GM23338 (cell line): ENCODE results near the gene CENPP.

Experiments used
- CREB1 ChIP-seq: fragments of 250-450 bp; sonication (Bioruptor Pico); IDR thresholded peaks from 2 replicates; pipeline ENCODE4 v1.5.0; 2020; ENCODE audit warnings: low read depth, mild to moderate bottlenecking, moderate library complexity
- CTCF ChIP-seq, 2 experiments: fragments of 200-600 bp in 1 of 2; sonication (generic) in 1 of 2; conservative IDR thresholded peaks; 2 replicates each; pipeline versions ENCODE4 v1.5.1 to v1.6.1; 2016 to 2017; ENCODE audit warnings: antibody characterized with exemption in 2 of 2, low read depth in 2 of 2, mild to moderate bottlenecking in 2 of 2, moderate library complexity in 1 of 2
- ETS1 ChIP-seq: IDR thresholded peaks from 2 replicates; pipeline ENCODE4 v1.6.1; 2016; ENCODE audit warnings: antibody characterized with exemption
- EZH2 ChIP-seq: fragments of 200-600 bp; sonication (generic); IDR thresholded peaks from one replicate; pipeline ENCODE4 v1.8.0; 2017; ENCODE audit warnings: antibody characterized with exemption, mild to moderate bottlenecking, low read depth; ENCODE audit not compliant: unreplicated experiment
- EZH2phosphoT487 ChIP-seq: fragments of 200-600 bp; sonication (generic); IDR thresholded peaks from one replicate; pipeline ENCODE4 v1.8.1; 2018; ENCODE audit warnings: antibody characterized with exemption; ENCODE audit not compliant: unreplicated experiment
- JUNB ChIP-seq: IDR thresholded peaks from one replicate; pipeline ENCODE4 v1.6.1; 2016; ENCODE audit warnings: antibody characterized with exemption; ENCODE audit not compliant: unreplicated experiment
- NANOG ChIP-seq: IDR thresholded peaks from 2 replicates; pipeline ENCODE4 v1.6.1; 2016; ENCODE audit warnings: antibody characterized with exemption, borderline replicate concordance
- POLR2AphosphoS5 ChIP-seq: IDR thresholded peaks from 2 replicates; pipeline ENCODE4 v1.6.1; 2016; ENCODE audit warnings: antibody characterized with exemption, low read depth
- REST ChIP-seq: IDR thresholded peaks from one replicate; pipeline ENCODE4 v1.6.1; 2018; ENCODE audit warnings: antibody characterized with exemption; ENCODE audit not compliant: unreplicated experiment
- STAT1 ChIP-seq: IDR thresholded peaks from one replicate; pipeline ENCODE4 v1.6.1; 2016; ENCODE audit warnings: antibody characterized with exemption; ENCODE audit not compliant: unreplicated experiment
- ZNF114 ChIP-seq: fragments of 250-450 bp; sonication (Bioruptor Pico); IDR thresholded peaks from 2 replicates; pipeline ENCODE4 v1.5.0; 2020; ENCODE audit warnings: mild to moderate bottlenecking, moderate library complexity
- ZNF331 ChIP-seq: fragments of 250-450 bp; sonication (Bioruptor Pico); IDR thresholded peaks from 2 replicates; pipeline ENCODE4 v1.5.0; 2020; ENCODE audit warnings: low read depth, mild to moderate bottlenecking, moderate library complexity

GRCh38 chr9:92407818-92408217 lies 82.1 kb downstream of the CENPP start:
- TF ChIP-seq CTCF (conservative IDR thresholded peaks at IDR 0.05; ENCODE audit: low read depth in 2 of 2) (no peak), EZH2 (no peak), ZNF331 (CRISPR knock-in tag) (no peak), EZH2phosphoT487 (no peak), REST (no peak), POLR2AphosphoS5 (no peak), NANOG (no peak), JUNB (no peak), ZNF114 (no peak), CREB1 (CRISPR knock-in tag) (no peak), ETS1 (no peak), STAT1 (no peak)
